Adipose tissue (tissue), 3 donors: ENCODE data around the gene ZMAT3. TPM values are rescaled to one million over a fixed set of nuclear protein-coding genes. Genes with fewer than 3 reads are reported as not detected.
"Not testable (repeated sequence)": the region's sequence is repeated elsewhere in the genome, so short reads cannot be mapped to it uniquely, and the experiment has no call there.

ENCODE experiments used
- H3K27ac ChIP-seq: one replicate; pipeline ENCODE4 v1.5.1; 2013; ENCODE audit warnings: low read depth, low read length
- WGBS, 3 donors: extraction: QIAGEN DNeasy Blood & Tissue Kit; methylation state at CpG; one replicate each; pipeline ENCODE4 v1.1.7; 2013; 5-methylcytosine and 5-hydroxymethylcytosine counted together
- polyA plus RNA-seq, 3 donors: library from polyadenylated mRNA; stranded (reverse); fragments of 200-250 nt; gene quantifications; one replicate each; pipeline ENCODE4 v1.2.3, GENCODE V29; 2013
- donor health status: healthy with polysubstance abuse.
- donor health status: Bipolar disorder and iron deficiency.
- donor health status: healthy.

The ZMAT3 gene
- polyA plus RNA-seq, 3 donors, result 1.2 to 5.6 (median 2.2) TPM

DNA sequence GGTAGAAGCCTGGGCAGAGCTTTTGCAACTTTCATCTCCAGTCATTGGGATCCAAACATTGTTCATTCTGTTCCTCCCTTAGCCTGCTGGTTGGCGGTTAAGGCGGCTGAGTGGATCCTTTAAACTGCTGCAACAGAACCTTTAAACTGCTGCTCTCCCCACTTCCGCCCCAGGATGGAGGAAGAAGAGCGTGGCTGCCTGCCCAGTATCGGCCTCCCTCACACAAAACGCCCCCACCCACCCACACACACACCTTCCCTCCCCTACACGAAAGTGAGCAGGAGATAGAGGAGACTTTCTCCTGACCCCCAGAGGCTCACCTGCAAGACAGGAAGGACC is 460 bp upstream of the ZMAT3 start:
- 0 to 4% (median 0%) methylated on average over 7 of the region's 7 CpGs for WGBS, 3 donors
- no peak overlapping the region for H3K27ac ChIP-seq

DNA sequence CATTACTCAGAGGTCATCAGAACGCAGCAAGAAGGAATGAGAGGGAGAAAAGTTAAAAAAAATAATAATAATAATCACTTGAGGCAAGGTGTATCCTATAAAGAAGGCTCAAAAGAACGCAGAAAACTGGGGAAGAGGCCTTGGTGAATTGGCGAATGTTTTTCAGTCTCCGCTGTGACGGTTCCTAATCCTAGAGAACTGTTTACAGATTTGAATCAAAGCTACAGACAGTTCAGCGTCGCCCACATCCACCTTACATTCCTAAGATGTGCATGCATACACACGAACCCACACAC is 634 bp downstream of the ZMAT3 start:
- WGBS, 3 donors, result 13 to 16% (median 15%) methylated on average over 8 of the region's 8 CpGs
- no peak overlapping the region for H3K27ac ChIP-seq

GRCh38 chr3:179069762-179070390 is 1.7 kb downstream of the ZMAT3 start:
- WGBS, 3 donors, result 62 to 71% (median 67%) methylated on average over 1 of the region's 1 CpG

DNA sequence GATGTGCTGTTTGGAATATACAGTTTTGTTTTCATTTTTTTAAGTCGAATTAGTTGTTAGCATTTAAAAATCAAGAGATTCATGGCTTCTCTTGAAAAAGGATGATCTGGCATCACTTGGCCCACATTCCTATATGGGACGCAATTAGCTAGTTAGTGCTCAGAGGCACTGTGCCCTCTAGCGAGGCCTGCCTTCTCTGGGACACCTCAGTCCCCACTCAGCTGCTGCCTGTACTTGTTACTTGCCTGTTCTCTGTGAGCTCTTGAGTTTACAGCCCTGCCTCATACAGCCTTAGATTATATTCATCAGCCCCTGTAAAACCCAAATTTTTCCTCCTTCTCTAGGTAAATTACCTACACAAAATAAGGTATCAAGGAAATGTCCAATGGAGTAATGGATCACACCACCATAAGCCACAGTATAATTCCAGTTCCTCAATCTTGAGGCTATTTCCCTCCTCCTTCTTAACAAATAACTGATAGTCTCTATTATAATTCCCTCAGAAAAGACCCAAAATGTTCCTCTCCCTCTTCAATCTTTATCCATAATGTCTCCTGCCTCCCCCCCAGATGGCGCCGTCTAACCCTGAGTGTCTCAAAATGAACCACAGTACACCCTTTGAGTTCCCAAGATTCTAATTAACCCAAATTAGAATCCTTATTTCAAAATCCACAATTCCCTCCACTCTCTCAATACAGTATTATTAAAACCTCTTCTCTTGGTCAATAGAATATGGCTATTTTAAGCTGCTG is 2.7 kb downstream of the ZMAT3 start:
- H3K27ac ChIP-seq, result no peak overlapping the region
- WGBS, 3 donors, result 82 to 89% (median 88%) methylated on average over 5 of the region's 5 CpGs

More at GRCh38 chr3:179069762-179070390, 1.7 kb downstream of the ZMAT3 start:
- H3K27ac ChIP-seq, result no peak overlapping the region

GRCh38 chr3:179067839-179068238 is 3.8 kb downstream of the ZMAT3 start:
- WGBS, 3 donors, result 40 to 57% (median 47%) methylated on average over 4 of the region's 4 CpGs
- no peak overlapping the region for H3K27ac ChIP-seq

DNA sequence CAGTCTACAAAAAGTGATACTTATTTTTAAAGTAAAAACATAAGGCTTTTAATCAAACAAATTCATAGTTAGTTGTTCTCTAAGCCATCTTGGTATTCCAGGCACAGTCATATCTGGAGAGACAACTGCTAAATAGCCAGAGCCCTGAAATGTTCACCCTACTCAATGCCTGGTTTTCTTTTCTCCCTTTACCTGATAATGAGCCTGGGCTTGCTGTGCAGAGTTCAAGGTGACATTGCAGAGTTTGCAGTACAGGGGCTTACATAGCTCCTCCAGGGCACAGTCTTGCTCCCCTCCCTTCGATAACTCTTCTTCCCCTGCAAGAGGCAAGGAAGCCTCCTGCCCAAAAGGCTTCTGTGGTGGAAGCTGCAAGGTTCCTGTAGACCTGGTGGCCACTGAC is 4.3 kb downstream of the ZMAT3 start:
- 88 to 92% (median 92%) methylated on average over 1 of the region's 1 CpG for WGBS, 3 donors
- no peak overlapping the region for H3K27ac ChIP-seq

DNA sequence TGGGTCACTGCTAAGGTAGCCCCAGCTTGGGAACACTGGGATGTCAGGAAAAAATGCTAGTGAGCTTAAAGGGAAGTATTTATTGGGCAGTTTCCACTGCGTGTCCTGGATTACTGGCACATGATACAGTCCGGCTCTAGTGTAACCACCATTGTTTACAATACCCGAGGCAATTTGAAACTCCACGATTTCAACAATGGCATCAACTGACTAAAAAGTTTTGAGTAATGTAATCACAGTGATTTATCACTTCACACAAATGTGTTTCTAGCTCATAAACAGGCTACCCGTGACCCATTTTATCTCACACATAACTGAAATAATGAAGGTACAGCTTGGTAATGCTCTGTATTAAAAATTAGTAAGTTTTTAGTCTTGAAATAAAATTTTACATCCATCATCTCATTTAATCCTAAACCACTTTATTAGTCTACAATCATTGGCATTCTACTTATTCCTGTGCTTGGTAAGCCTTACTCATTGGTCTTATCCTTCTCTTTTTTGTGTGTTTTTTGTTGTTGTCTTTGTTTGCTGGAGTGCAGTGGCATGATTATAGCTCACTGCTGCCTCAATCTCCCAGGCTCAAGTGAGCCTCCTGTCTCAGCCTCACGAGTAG is 7.6 kb downstream of the ZMAT3 start:
- WGBS, 3 donors, result 75 to 83% (median 78%) methylated on average over 6 of the region's 6 CpGs
- no peak overlapping the region for H3K27ac ChIP-seq

GRCh38 chr3:179056326-179056725 is 15.3 kb downstream of the ZMAT3 start:
- no peak overlapping the region for H3K27ac ChIP-seq
- WGBS, 3 donors, result 86 to 97% (median 95%) methylated on average over 7 to 8 of the region's 8 CpGs

GRCh38 chr3:179054565-179054964 is 17.0 kb downstream of the ZMAT3 start:
- 91 to 96% (median 95%) methylated on average over 13 of the region's 13 CpGs for WGBS, 3 donors
- H3K27ac ChIP-seq, result not testable (repeated sequence)

DNA sequence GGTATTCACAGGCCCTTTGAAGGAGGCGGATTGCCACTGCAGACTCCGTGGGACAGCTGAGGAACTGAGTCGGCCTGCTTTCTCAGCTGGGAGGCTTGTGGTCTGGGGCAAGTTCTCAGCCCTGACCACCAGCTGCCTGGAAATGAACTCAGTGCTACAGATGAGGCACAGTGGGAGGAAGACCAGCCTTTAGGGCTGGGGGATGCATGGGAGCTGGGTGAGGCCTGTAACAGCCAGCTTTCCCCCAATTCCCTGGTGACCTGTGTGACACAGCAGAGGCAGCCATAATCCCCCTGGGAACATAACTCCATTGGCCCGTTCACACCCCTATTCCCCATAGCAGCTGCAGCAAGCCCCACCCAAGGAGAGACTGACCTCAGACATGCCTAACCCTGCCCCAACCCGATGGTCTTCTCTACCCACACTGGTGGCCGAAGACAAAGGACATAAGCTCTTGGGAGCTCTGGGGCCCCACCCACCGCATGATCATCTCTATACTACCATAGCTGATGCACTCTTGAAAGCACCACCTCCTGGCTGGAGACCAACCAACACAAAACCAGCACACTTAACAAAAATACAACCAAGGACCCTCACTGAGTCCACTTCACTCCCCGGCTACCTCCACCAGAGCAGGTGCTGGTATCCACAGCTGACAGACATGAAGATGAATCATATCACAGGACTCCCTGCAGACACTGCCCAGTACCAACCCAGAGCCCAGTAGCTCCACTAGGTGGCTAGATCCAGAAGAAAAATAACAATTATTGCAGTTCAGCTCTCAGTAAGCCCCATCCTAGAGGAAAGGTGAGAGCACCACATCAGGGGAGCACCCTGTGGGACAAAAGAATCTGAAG is 24.9 kb downstream of the ZMAT3 start:
- H3K27ac ChIP-seq, result no peak overlapping the region
- WGBS, 3 donors, result 81 to 89% (median 82%) methylated on average over 8 of the region's 8 CpGs

GRCh38 chr3:179045719-179046402 is 25.7 kb downstream of the ZMAT3 start:
- H3K27ac ChIP-seq, result no peak overlapping the region
- WGBS, 3 donors, result 51 to 74% (median 69%) methylated on average over 1 of the region's 1 CpG

GRCh38 chr3:179038899-179039251 is 32.7 kb downstream of the ZMAT3 start:
- 74 to 79% (median 75%) methylated on average over 4 of the region's 4 CpGs for WGBS, 3 donors
- not testable (repeated sequence) for H3K27ac ChIP-seq

GRCh38 chr3:179038216-179038898 is 33.3 kb downstream of the ZMAT3 start:
- WGBS, 3 donors, result 88 to 91% (median 89%) methylated on average over 12 of the region's 12 CpGs
- no peak overlapping the region for H3K27ac ChIP-seq

GRCh38 chr3:179037351-179037750 is 34.3 kb downstream of the ZMAT3 start:
- no peak overlapping the region for H3K27ac ChIP-seq
- WGBS, 3 donors, result 75 to 87% (median 75%) methylated on average over 10 of the region's 10 CpGs

DNA sequence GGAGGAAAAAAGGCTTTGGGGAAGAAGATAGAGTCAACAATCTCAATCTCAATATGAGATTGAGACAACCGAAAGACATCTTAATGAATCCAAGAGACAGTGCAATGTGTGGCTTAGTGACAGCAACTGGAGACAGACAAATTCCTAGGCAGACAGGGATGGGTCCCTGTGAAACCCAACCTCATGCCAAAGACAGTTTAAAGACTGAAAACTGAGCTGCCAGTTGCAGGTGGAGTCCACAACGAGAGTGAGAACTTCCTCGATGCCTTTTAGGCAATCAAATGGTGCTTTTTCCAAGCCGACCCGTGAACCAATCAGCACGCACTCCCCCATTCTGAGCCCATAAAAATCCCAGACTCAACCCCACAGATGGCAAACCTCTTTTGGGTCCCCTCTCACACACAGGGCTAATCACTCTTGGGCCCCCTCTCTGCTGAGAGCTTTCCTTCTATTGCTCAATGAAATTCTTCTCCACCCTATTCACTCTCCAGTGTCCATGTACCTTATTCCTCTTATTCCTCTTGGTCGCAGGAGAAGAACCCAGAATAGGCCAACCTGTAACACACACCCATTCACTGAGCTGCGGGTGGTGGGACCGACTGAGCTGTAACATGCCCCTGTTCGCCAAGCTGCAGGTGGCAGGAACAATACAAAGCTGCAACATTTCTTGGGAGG is 34.8 kb downstream of the ZMAT3 start:
- no peak overlapping the region for H3K27ac ChIP-seq
- 94 to 95% (median 95%) methylated on average over 10 of the region's 10 CpGs for WGBS, 3 donors

- no peak overlapping the region for H3K27ac ChIP-seq
- 91 to 98% (median 94%) methylated on average over 2 of the region's 2 CpGs for WGBS, 3 donors
Observed at GRCh38 chr3:179036226-179036625, 35.4 kb downstream of the ZMAT3 start.

GRCh38 chr3:179035232-179035631 is 36.4 kb downstream of the ZMAT3 start:
- 77 to 98% (median 94%) methylated on average over 3 of the region's 3 CpGs for WGBS, 3 donors
- H3K27ac ChIP-seq, result no peak overlapping the region

DNA sequence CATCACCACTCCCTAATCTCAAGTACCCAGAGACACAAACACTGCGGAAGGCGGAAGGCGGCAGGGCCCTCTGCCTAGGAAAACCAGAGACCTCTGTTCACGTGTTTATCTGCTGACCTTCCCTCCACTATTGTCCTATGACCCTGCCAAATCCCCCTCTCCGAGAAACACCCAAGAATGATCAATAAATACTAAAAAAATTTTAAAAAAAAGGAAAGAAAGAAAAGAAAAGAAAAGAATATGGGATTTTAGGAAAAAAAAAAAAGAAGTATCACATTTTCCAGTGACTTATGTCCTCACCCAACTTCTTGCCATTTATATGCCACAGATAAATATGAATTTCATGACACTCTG is 38.3 kb downstream of the ZMAT3 start:
- 47 to 71% (median 66%) methylated on average over 5 of the region's 5 CpGs for WGBS, 3 donors

More for the DNA sequence above, 38.3 kb downstream of the ZMAT3 start:
- not testable (repeated sequence) for H3K27ac ChIP-seq
